ENCODE measurements around the gene MST1.

- TF ChIP-seq MEIS1 (CRISPR knock-in tag; IDR thresholded peaks at IDR 0.05; ENCODE audit: borderline replicate concordance): no peak
- TF ChIP-seq ZNF311 (tag by site-specific recombination; IDR thresholded peaks at IDR 0.05; ENCODE audit: borderline replicate concordance): no peak
- TF ChIP-seq CTCF (tag by site-specific recombination; IDR thresholded peaks at IDR 0.05): no peak
These were observed 15.4 kb upstream of the MST1 start for GRCh38 chr3:49704629-49705028.

All from HEK293 (cell line).